ENCODE results near the gene KIAA0232.
"Not testable (repeated sequence)": the region's sequence is repeated elsewhere in the genome, so short reads cannot be mapped to it uniquely, and the experiment has no call there.

Gene KIAA0232

DNA sequence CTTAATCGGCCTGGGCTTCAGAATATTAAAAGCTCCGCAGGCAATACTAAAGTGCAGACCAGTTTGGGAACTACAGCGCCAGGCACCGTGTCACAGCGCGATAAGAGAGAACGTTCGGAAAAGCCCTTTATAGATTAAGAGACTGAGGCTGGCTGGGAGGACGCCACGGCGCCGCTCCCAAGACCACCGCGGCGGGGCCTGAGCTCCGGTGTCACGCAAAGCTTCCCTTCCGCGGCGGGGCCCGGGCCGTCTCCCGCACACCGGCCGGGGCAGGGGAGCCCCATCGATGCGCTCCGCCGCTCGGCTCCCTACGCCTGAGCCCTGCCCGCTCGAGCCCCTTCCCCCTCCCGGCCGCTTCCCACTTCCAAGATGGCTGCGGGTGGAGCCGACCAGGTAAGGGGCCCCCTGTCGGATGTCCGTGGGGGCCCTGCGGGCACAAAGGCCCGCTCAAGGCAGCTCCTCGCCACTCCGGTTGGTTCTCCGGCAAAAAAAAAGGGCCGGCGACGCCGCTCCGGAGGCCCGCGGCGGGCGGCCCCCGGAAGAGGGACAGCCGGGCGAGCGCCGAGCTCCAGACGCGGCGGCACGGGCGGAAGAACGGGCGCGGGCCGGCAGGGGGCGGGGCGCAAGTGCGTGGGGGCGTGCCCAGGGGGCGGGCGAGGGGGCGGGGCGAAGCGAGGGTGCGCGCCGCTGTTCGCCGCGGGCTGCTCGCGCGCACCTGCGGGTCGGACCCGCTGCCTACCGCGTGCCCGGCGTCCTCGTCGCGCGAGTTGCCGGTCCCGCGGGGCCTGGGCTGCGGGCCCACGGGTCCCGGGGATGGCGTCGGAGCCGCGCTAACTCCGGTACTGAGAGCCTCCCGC, 126.8 kb downstream of the KIAA0232 start, which contains the start of gene TBC1D14:
Gene TBC1D14 (plus strand): TSS at position 714 of the 857 bp plus-strand sequence. CDS start 13,564 bp downstream, outside the sequence.
- peak; percentile 96 for DNase-seq (ENCODE audit: extremely low spot score)
- POLR2A ChIA-PET = interaction anchor here (0.6 to 3.5 kb wide), 23 partner anchors 8 to 269 kb away, joined by 3 to 18 read pairs (median 4); partner anchors contain the start of genes BLOC1S4, GRPEL1, MRFAP1 and TADA2B
- CTCF ChIA-PET = interaction anchor here (0.7 to 1.8 kb wide), 6 partner anchors 8 to 191 kb away, joined by 3 to 7 read pairs (median 6); partner anchors contain the start of gene GRPEL1
- TF ChIP-seq HDGF (IDR thresholded peaks at IDR 0.05; ENCODE audit: borderline replicate concordance) = no peak
- peak; percentile 59 for TF ChIP-seq ELF4 (IDR thresholded peaks at IDR 0.05)
- TF ChIP-seq FOXM1 (IDR thresholded peaks at IDR 0.05; ENCODE audit: borderline replicate concordance) = peak; percentile 57; the same call in 1 of the 2 replicates
- TF ChIP-seq FOXK2 (IDR thresholded peaks at IDR 0.05) = no peak
- peak; percentile 78; the same call in 1 of the 2 replicates for TF ChIP-seq LEF1 (IDR thresholded peaks at IDR 0.05; ENCODE audit: borderline replicate concordance)

GRCh38 chr4:6909970-6910339, 127.4 kb downstream of the KIAA0232 start:
- POLR2A ChIA-PET = interaction anchor here (1.3 to 3.5 kb wide), 10 partner anchors 10 to 159 kb away, joined by 3 to 18 read pairs (median 5); partner anchors contain the start of gene TADA2B
- TF ChIP-seq BHLHE40 (IDR thresholded peaks at IDR 0.05; ENCODE audit: borderline replicate concordance) = no peak
- TF ChIP-seq, protein P1, sequence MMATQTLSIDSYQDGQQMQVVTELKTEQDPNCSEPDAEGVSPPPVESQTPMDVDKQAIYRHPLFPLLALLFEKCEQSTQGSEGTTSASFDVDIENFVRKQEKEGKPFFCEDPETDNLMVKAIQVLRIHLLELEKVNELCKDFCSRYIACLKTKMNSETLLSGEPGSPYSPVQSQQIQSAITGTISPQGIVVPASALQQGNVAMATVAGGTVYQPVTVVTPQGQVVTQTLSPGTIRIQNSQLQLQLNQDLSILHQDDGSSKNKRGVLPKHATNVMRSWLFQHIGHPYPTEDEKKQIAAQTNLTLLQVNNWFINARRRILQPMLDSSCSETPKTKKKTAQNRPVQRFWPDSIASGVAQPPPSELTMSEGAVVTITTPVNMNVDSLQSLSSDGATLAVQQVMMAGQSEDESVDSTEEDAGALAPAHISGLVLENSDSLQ (IDR thresholded peaks at IDR 0.05) = no peak
- TF ChIP-seq CTBP1 (IDR thresholded peaks at IDR 0.05; ENCODE audit: borderline replicate concordance) = no peak
- no peak for TF ChIP-seq SUZ12 (IDR thresholded peaks at IDR 0.05)
- no peak for TF ChIP-seq NFRKB (IDR thresholded peaks at IDR 0.05)
- no peak for TF ChIP-seq ELF4 (IDR thresholded peaks at IDR 0.05)
- TF ChIP-seq FOXM1 (IDR thresholded peaks at IDR 0.05; ENCODE audit: borderline replicate concordance) = 0 out of 2 replicates have a peak, but pooled peaks have one; percentile 29
- no peak for DNase-seq (ENCODE audit: extremely low spot score)
- CTCF ChIA-PET = interaction anchor here (0.6 to 1.8 kb wide), 3 partner anchors 65 to 191 kb away, joined by 3 to 7 read pairs (median 4); no protein-coding TSS in a partner anchor

DNA sequence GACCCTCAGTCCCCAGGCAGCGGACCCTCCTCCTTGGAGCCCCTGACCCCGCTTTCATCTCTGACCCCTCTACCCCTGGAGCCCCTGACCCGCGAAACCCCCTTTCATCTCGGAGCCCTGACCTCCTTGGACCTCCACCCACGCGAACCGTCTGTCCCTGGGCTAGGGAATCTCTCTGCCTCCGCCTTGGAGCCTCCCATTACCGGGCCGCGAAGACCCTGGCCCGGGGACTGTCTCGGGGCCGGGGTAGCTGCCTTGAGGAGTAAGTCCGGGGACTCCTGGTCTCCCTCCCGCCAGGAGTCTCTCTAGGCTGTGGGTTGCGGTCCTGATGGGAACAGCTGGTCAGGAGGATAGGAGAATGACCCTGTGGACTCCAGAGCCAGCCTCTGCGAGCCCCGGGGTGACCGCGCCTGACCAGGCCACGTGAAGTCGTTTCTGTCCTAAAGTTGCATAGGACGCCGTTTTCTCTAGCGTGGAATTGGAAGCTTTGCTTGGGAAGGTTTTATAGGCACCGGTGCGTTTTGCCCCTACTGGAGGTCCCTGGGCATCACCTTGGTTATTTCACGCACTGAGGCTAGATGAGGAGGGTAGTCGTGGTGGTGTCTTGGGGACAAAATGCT, 127.9 kb downstream of the KIAA0232 start:
- CTCF ChIA-PET = interaction anchor here (0.6 kb wide), 1 partner anchor 180 kb away, joined by 3 read pairs; no protein-coding TSS in a partner anchor
- TF ChIP-seq L3MBTL2 (conservative IDR thresholded peaks at IDR 0.05) (0 out of 2 replicates have a peak, but pooled peaks have one; percentile 11), HDGF (IDR thresholded peaks at IDR 0.05; ENCODE audit: borderline replicate concordance) (no peak), FOXK2 (IDR thresholded peaks at IDR 0.05) (no peak)
- POLR2A ChIA-PET = interaction anchor here (1.2 to 1.5 kb wide), 2 partner anchors 53 to 127 kb away, joined by 3 read pairs; no protein-coding TSS in a partner anchor
- DNase-seq (ENCODE audit: extremely low spot score) = peak; percentile 41

GRCh38 chr4:6910960-6911874, 128.7 kb downstream of the KIAA0232 start:
- DNase-seq (ENCODE audit: extremely low spot score) = no peak
- ChIA-PET POLR2A (interaction anchor here (0.6 to 1.2 kb wide), 3 partner anchors 128 to 194 kb away, joined by 3 to 4 read pairs (median 3); partner anchors contain the start of gene GRPEL1), CTCF (no interaction called here)
- TF ChIP-seq FOXK2 (IDR thresholded peaks at IDR 0.05) (no peak), LEF1 (IDR thresholded peaks at IDR 0.05; ENCODE audit: borderline replicate concordance) (no peak), TARDBP (IDR thresholded peaks at IDR 0.05) (no peak), ARNT (IDR thresholded peaks at IDR 0.05) (no peak), NFRKB (IDR thresholded peaks at IDR 0.05) (no peak), CTBP1 (IDR thresholded peaks at IDR 0.05; ENCODE audit: borderline replicate concordance) (no peak), SP1 (IDR thresholded peaks at IDR 0.05) (no peak), FOXM1 (IDR thresholded peaks at IDR 0.05; ENCODE audit: borderline replicate concordance) (no peak)

GRCh38 chr4:6911917-6912316, 129.4 kb downstream of the KIAA0232 start:
- CTCF ChIA-PET = not testable (repeated sequence)
- POLR2A ChIA-PET = interaction anchor here (1.0 kb wide), 1 partner anchor 155 kb away, joined by 4 read pairs; the partner anchor contains the start of gene GRPEL1

GRCh38 chr4:6912441-6912840, 129.9 kb downstream of the KIAA0232 start:
- DNase-seq (ENCODE audit: extremely low spot score) = no peak
- no peak for TF ChIP-seq ARNT (IDR thresholded peaks at IDR 0.05)
- no peak for TF ChIP-seq BHLHE40 (IDR thresholded peaks at IDR 0.05; ENCODE audit: borderline replicate concordance)
- ChIA-PET CTCF (no interaction called here), POLR2A (interaction anchor here (1.0 to 1.3 kb wide), 2 partner anchors 155 kb away, joined by 4 read pairs; partner anchors contain the start of gene GRPEL1)

More at GRCh38 chr4:6911917-6912316, 129.4 kb downstream of the KIAA0232 start:
- not testable (repeated sequence) for DNase-seq (ENCODE audit: extremely low spot score)

DNA sequence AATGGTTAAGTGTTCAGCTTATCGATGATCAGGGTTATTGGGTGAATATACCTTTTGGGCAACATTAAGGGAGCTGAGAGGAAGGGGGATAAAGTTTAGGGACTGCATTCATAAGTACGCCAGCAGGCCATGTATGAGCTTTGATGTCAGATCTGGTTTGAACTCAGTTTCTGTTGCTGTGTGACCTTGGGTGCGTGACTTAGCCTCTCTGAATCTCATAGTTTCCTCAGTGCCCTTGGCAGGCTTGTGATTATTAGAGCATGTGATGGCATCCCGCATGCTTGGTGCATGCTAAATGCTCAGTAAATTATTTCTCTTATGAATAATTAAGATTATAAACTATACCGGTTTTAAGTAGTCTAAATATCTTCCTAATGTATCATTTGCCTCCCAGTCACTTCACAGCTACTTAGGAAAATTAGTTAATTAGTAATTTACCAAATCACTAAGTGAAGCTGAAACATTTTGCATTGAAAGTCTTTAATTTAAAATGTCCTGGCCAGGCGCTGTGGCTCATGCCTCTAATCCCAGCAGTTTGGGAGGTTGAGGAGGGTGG, 130.9 kb downstream of the KIAA0232 start:
- POLR2A ChIA-PET = interaction anchor here (1.3 kb wide), 1 partner anchor 154 kb away, joined by 4 read pairs; the partner anchor contains the start of gene GRPEL1
- TF ChIP-seq CTBP1 (IDR thresholded peaks at IDR 0.05; ENCODE audit: borderline replicate concordance) (no peak), SUZ12 (IDR thresholded peaks at IDR 0.05) (no peak), FOXK2 (IDR thresholded peaks at IDR 0.05) (no peak), ZNF384 (IDR thresholded peaks at IDR 0.05) (no peak), ELF4 (IDR thresholded peaks at IDR 0.05) (no peak), SP1 (IDR thresholded peaks at IDR 0.05) (no peak), NFRKB (IDR thresholded peaks at IDR 0.05) (no peak), FOXM1 (IDR thresholded peaks at IDR 0.05; ENCODE audit: borderline replicate concordance) (no peak), LEF1 (IDR thresholded peaks at IDR 0.05; ENCODE audit: borderline replicate concordance) (no peak), FOXA1 (IDR thresholded peaks at IDR 0.05) (no peak), ARNT (IDR thresholded peaks at IDR 0.05) (no peak), TARDBP (IDR thresholded peaks at IDR 0.05) (no peak), L3MBTL2 (conservative IDR thresholded peaks at IDR 0.05) (no peak), HDGF (IDR thresholded peaks at IDR 0.05; ENCODE audit: borderline replicate concordance) (no peak), BHLHE40 (IDR thresholded peaks at IDR 0.05; ENCODE audit: borderline replicate concordance) (no peak)
- TF ChIP-seq, protein P1 (IDR thresholded peaks at IDR 0.05) = no peak
- CTCF ChIA-PET = no interaction called here
- no peak for DNase-seq (ENCODE audit: extremely low spot score)

All from HEK293T (cell line).